ENCODE measurements around the gene TARDBP. TPM values are rescaled to one million over a fixed set of nuclear protein-coding genes. Genes with fewer than 3 reads are reported as not detected.
"Not testable (repeated sequence)": the region's sequence is repeated elsewhere in the genome, so short reads cannot be mapped to it uniquely, and the experiment has no call there.

The TARDBP gene
- total RNA-seq, 1 experiment from 2014 or later = 107 TPM

DNA sequence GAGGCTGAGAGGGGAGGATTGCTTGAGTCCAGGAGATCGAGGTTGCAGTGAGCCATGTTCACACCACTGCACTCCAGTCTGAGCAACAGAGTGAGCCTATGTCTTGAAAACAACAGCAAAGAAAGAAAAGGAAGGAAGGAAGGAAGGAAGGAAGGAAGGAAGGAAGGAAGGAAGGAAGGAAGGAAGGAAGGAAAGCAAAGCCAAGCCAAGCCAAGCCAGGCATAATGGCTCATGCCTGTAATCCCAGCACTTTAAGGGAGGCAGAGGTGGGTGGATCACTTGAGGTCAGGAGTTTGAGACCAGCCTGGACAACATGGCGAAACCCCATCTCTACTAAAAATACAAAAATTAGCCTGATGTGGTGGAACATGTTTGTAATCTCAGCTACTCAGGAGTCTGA is 20.4 kb upstream of the TARDBP start:
- not testable (repeated sequence) for DNase-seq (ENCODE audit: low read depth)

DNA sequence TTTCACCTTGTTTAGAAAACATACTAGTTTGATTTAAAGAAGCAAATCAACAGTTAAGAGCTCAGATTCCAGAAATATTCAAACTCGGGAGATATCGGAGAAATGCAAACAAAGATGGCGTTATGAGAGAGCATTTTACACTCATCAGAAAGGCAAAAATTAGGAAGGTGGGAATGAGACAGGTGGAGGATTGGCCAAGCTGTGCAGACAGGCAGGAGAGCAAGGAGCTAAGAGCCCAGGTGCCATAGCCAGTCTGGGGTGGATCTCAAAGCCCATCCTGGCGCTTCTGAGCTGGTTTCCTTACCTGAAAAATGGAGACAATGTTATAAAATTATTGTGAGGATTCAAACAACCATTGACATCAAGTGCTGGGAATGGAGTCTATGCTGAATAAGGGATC is 19.6 kb upstream of the TARDBP start:
- DNase-seq (ENCODE audit: low read depth) = no peak

DNA sequence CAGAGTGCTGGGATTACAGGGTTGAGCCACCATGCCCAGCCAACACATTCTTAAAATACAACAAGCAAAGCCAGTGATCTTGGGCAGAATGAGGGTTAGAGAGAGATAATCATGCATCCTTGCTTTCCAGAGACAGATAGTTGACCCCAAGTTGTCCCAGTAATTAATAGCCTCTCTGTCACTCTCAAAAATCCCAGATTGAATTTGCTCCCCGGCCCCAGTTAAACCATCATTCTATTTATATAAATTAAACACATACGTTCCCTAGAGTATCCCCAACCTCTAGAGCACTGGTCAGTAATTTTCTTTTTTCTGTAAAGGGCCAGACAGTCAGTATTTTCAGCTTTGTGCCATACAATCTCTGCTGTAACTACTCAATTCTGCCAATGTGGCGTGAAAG is 16.4 kb upstream of the TARDBP start:
- no peak for DNase-seq (ENCODE audit: low read depth)

DNA sequence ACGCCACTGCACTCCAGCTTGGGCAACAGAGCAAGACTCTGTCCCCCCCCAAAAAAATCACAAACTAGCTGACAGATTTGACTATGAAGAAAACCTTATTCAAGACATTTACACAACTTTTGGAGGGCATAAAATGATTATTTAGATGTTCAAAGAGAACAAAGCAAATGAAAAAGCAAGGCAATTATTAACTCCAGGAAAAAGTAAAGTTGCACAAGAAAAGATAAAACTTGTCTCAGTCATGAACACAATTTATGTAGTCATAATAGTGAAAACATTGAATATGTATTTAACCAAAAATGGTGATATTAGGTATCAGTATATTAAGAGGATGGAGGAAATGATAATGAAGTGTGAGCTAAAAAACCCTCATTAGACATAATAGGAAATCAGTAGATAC is 11.9 kb upstream of the TARDBP start:
- DNase-seq (ENCODE audit: low read depth) = no peak

DNA sequence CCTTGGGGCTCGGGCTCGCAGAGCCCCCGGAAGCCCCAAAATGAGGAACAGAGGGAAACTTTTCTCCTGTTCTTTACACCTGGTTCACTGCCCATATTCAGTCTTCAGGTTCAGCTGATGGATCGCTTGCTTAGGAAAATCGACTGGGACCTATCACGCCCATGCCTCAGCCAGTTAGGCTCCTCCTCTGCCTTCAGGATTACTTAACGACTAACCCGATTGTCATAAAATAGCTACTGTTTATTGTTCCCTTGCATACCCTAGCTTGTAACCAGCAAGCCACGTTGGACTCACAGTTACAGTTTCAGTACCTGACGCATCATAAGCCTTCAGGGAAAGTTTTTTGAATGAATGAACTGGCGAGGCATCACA is 692 bp downstream of the TARDBP start:
- DNase-seq (ENCODE audit: low read depth) = no peak

DNA sequence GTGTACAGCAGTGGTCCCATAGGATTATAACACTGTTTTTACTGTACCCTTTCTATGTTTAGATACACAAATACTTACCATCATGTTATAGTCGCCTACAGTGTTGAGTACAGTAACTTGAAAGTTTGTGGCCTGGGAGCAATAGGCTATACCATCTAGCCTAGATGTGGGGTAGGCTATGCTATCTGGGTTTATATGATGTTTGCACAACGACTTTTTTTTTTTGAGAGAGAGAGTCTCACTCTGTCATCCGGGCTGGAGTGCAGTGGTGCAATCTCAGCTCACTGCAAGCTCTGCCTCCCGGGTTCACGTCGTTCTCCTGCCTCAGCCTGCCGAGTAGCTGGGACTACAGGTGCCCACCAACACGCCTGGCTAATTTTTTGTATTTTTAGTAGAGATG is 6.9 kb downstream of the TARDBP start:
- not testable (repeated sequence) for DNase-seq (ENCODE audit: low read depth)

DNA sequence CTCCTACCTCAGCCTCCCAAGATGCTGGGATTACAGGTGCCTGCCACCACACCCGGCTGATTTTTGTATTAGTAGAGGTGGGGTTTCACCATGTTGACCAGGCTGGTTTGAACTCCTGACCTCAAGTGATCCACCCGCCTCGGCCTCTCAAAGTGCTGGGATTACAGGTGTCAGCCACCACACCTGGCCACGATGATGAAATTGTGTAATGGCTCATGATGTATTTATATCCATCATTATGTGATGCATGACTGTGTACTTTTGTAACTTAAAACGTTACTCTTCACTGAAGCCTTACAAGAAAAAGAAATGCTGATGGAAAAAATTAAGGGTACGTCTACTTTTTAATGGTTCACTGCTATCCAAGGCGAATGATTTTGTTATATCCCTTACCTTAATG is 7.5 kb downstream of the TARDBP start:
- no peak for DNase-seq (ENCODE audit: low read depth)

DNA sequence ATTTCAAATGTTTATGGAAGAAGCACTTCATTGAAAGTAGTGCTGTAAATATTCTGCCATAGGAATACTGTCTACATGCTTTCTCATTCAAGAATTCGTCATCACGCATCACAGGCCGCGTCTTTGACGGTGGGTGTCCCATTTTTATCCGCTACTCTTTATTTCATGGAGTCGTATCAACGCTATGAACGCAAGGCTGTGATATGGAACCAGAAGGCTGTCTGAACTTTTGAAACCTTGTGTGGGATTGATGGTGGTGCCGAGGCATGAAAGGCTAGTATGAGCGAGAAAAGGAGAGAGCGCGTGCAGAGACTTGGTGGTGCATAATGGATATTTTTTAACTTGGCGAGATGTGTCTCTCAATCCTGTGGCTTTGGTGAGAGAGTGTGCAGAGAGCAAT is 10.7 kb downstream of the TARDBP start:
- DNase-seq (ENCODE audit: low read depth) = no peak

DNA sequence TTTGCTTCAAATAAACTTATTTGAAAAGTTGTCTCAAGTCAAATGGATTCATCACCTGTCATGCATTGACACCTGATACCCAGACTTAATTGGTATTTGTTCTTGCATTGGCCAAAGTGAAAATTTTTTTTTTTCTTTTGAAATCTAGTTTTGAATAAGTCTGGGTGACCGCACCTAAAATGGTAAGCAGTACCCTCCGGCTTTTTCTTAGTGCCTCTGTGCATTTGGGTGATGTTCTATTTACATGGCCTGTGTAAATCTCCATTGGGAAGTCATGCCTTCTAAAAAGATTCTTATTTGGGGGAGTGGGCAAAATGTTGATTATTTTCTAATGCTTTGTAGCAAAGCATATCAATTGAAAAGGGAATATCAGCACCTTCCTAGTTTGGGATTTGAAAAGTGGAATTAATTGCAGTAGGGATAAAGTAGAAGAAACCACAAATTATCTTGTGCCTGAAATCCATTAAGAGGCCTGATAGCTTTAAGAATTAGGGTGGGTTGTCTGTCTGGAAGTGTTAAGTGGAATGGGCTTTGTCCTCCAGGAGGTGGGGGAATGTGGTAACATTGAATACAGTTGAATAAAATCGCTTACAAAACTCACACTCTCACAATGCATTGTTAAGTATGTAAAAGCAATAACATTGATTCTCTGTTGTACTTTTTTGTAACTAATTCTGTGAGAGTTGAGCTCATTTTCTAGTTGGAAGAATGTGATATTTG is 11.9 kb downstream of the TARDBP start:
- DNase-seq (ENCODE audit: low read depth) = no peak

DNA sequence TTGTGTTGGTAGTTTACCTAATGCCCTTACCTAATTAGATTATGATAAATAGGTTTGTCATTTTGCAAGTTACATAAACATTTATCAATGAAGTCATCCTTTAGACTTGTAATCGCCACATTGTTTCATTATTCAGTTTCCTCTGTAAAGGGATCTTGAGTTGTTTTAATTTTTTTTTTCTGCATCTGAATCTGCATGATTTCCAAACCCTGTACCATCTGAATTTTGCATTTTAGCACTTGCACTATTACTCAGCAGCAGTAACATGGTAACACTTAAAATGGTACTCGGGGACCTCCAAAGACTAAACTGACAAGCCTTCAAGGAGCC is 12.4 kb downstream of the TARDBP start:
- DNase-seq (ENCODE audit: low read depth) = no peak

DNA sequence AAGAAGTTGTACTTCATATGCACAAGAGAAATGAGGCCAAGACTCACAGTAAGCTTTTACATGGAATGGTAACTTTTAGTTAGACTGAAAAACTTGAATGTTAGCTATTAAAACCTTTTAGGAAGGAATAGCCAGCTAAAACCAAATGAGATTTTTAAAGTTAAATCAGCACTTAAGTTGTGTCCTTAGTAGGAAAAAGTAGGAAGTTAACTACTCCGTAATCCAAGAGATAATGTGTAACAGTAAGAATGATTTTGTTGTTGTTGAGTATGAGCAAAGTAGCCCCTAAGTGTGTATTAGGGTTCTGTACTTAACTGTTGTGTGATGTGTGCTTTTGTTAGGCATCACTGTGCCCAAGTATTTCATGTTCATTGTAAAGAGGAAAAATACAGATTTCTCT is 13.2 kb downstream of the TARDBP start:
- DNase-seq (ENCODE audit: low read depth) = no peak

DNA sequence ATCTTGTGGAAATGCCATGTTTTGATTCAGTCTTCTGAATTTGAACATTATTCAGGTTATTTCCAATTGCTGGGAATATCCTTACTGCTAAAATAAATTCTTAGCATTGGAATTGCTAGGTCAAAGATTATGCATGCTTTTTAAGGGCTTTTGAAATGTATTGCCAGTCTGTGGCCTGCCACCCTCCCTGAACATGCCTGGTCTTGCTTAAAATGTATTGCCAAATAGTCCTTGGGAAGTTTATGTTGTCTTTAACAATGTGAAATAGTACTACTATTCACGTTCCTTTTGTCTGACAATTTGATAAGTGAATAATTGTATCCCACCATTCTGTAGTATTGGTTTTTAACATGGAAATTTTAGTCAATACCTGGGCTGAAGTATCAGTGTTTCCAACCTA is 13.6 kb downstream of the TARDBP start:
- DNase-seq (ENCODE audit: low read depth) = no peak

DNA sequence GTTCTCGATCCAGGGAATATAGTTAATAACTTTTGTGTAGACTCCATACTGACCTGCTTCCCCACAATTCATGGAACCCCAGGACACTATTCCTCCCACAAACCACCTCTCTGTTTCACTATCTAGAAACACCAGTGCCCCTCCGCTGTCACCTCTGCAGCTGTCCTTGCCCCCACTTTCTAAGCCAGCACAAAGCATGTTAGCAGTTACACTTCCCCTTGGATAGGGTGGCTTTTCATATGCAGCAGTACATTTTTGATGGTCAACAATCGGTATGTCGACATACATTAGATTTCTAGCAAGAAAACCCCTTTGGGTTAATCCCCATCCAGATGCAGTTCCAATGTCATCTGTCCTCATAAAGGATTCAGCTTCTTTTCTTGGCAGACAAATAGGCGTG is 14.4 kb downstream of the TARDBP start:
- DNase-seq (ENCODE audit: low read depth) = no peak

DNA sequence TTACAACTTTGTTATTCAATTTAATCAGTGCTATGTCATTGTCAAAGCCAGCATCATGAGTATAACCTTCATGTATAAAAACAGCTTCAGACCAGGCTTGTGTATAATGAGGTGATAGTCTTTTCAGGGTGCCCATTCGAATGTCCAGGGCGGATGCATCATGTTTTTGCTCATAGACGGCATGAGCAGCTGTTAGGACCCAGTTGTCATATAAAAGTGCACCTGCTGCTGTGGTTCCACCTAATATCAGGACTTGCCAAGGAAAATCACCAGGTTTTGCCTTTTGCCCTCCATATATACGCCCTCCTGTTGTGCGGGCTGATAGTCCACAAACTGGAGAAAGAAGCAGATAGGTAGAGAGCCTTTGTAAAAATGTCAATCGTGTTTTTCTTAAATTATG is 14.9 kb downstream of the TARDBP start:
- DNase-seq (ENCODE audit: low read depth) = no peak

DNA sequence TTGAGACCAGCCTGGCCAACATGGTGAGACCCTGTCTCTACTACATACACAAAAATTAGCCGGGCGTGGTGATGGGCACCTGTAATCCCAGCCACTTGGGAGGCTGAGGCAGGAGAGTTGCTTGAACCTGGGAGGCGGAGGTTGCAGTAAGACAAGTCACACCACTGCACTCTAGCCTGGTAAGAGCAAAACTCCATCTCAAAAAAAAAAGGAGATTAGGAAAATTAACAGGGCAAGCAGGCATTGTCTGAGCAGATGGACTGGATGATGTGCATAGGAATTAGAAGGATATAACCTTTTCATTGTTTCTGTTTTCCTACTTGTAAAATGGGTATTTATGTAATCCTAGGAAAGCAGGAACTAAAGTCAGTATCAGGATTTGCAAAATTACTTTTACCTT is 15.6 kb downstream of the TARDBP start:
- DNase-seq (ENCODE audit: low read depth) = no peak

DNA sequence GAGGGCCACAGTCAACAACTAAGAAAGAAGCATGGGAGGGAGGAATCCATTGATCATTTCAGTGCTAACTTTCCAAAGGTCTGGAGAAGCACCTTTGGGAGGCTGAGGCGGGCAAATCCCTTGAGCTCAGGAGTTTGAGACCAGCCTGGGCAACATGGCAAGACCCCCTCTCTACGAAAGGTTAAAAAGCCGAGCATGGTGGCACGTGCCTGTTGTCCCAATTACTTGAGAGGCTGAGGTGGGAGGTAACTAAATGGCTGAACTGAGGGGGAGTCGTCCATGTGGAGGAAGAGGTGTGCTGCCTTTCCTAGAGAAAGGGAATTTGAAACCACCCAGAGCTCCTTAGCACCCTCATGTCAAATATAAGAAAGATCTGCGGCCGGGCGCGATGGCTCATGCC is 18.4 kb downstream of the TARDBP start:
- DNase-seq (ENCODE audit: low read depth) = no peak

DNA sequence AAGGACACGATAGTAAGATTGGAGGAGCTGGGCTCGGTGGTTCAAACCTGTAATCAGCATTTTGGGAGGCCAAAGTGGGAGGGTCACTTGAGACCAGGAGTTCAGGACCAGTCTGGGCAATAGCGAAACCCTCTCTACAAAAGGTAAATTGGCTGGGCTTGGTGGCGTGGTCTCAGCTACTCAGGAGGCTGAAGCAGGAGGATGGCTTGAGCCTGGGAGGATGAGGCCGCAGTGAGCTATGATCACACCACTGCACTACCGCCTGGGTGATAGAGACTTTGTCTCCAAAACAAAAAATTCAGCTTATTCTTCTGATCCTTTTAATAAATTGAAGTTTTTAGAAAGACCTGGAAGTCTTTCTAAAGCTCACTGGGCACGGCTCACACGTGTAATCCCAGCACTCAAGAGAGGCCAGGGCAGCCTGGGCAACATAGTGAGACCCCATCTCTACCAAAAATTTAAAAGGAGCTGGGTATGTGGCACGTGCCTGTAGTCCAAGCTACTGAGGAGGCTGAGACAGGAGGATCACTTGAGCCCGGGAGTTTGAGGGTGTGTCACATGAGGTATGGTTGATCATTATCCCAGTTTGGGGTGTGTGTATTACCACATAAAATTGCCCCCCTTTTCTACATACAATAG is 19.3 kb downstream of the TARDBP start:
- DNase-seq (ENCODE audit: low read depth) = no peak

DNA sequence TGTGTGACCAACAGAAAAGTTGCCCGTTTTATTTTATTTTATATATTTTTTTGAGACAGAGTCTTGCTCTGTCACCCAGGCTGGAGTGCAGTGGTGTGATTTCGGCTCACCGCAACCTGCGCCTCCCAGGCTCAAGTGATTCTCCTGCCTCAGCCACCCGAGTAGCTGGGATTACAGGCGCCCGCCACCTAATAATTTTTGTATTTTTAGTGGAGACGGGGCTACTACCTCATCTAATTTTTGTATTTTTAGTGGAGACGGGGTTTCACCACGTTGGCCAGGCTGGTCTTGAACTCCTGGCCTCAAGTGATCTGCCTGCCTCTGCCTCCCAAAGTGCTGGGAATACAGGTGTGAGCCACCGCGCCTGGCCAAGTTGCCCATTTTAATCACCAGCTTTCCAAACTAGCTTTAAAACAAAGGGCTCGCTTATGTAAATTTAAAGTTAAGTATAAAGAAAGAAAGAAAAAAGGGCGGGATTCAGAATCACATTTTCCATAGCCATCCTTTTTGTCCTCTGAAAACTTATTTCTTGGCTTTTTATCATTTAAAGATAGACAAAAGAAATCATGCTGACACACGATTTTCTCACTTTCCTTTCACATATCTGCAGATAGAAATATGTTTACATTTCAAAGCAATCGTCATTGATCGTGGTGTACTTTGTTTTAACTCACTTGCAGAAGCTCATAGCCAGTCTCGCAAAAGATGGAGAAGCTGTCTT is 24.7 kb downstream of the TARDBP start:
- not testable (repeated sequence) for DNase-seq (ENCODE audit: low read depth)

DNA sequence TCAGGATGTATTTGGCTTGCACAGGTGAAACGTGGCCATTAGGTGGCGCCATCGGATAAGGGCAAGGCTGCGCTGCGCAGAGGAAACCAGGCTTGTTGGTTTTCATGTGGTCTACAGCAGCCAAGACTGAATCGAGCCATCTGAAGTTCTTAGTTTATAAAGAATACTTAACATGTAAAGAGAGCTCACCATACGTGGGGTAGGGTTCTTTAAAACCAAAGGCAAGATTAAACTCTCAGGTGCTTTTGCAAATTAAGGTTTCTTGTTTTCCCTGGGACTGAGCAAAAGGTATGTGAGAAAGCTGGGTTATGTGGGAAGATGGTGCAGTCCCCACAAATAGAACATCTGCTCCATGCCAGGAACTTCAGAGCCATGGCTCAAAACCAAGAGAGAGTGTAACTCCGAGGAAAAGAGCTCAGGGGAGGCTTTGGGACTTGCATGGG is 25.3 kb downstream of the TARDBP start:
- DNase-seq (ENCODE audit: low read depth) = peak; percentile 86

DNA sequence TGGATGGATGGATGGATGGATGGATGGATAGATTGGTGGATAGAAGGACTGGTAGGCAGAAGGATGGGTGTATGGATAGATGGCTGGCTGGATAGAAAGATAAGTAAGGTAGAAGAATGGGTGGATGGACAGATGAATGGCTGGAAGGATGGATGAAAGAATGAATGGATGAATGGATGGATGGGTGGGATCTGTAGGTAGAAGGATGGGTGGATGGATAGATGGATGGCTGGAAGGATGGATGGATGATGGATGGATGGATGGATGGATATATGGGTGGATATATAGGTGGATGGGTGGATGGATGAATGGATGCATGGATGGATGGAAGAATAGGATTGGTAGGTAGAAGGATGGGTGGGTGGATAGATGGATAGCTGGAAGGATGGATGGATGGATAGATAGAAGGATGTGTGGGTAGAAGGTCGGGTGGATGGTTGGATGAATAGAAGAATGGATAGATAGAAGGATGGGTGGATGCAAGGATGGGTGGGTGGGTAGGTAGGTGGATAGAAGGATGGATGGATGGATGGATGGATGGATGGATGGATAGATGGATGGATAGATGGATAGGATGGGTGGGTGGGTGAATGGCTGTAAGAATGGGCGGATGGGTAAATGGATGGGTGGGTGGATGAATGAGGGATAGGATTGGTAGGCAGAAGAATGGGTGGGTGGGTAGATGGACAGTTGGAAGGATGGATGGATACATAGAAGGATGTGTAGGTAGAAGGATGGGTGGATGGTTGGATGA is 27.1 kb downstream of the TARDBP start:
- no peak for DNase-seq (ENCODE audit: low read depth)

DNA sequence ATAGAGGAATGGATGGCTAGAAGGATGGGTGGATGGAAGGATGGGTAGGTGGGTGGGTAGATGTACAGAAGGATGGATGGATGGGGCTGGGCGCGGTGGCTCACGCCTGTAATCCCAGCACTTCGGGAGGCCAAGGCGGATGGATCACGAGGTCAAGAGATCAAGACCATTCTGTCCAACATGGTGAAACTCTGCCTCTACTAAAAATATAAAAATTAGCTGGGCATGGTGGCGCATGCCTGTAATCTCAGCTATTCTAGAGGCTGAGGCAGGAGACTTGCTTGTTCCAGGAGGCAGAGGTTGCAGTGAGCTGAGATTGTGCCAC is 27.6 kb downstream of the TARDBP start:
- not testable (repeated sequence) for DNase-seq (ENCODE audit: low read depth)

DNA sequence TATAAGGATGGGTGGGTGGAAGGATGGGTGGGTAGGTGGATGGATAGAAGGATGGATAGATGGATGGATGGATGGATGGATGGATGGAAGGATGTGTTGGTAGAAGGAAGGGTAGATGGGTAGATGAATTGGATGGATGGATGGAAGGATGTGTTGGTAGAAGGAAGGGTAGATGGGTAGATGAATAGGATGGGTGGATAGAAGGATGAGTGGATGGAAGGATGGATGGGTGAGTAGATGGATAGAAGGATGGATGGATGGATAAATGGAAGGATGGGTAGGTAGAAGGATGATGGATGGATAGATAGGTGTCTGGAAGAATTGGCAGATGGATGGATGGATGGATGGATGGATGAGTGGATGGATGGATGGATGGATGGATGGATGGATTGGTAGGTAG is 28.6 kb downstream of the TARDBP start:
- DNase-seq (ENCODE audit: low read depth) = no peak

DNA sequence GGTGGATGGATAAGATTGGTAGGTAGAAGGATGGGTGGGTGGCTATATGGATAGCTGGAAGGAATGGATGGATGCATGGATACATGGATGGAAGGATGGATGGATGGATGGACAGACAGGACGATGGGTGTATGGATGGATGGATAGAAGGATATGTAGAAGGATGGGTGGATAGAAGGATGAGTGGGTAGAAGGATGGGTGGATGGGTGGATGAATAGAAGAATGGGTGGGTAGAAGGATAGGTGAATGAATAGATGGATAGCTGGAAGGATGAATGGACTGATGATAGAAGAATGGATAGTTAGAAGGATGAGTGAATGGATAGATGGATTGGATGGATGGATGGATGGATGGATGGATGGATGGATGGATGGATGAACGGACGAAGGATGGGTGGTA is 29.6 kb downstream of the TARDBP start:
- no peak for DNase-seq (ENCODE audit: low read depth)

Data from Daoy (cell line).